Measurements from ENCODE around the gene CFD.
"Not testable (repeated sequence)": the region's sequence is repeated elsewhere in the genome, so short reads cannot be mapped to it uniquely, and the experiment has no call there.

CFD gene

GRCh38 chr19:875265-875879 lies 15.9 kb downstream of the CFD start:
- CTCF ChIA-PET, result interaction anchor here (0.9 to 1.7 kb wide), 2 partner anchors 19 to 107 kb away, joined by 3 to 7 read pairs; no protein-coding TSS in a partner anchor
- no peak for DNase-seq (ENCODE audit: low read depth, low spot score)

GRCh38 chr19:876089-876488 lies 16.6 kb downstream of the CFD start:
- no peak for DNase-seq (ENCODE audit: low read depth, low spot score)
- H3K4me3 ChIP-seq (ENCODE audit: low read depth, low read length), result no peak overlapping the region
- TF ChIP-seq CTCF (IDR thresholded peaks at IDR 0.05; ENCODE audit: insufficient read depth, low read length, missing control alignments), result no peak
- ChIA-PET POLR2A (no interaction called here), CTCF (no interaction called here)

More at GRCh38 chr19:875265-875879, 15.9 kb downstream of the CFD start:
- no peak overlapping the region for H3K4me3 ChIP-seq (ENCODE audit: low read depth, low read length)
- no peak for TF ChIP-seq CTCF (IDR thresholded peaks at IDR 0.05; ENCODE audit: insufficient read depth, low read length, missing control alignments)
- POLR2A ChIA-PET, result no interaction called here

- POLR2A ChIA-PET, result no interaction called here
- CTCF ChIA-PET, result no interaction called here
These were observed 17.4 kb downstream of the CFD start for GRCh38 chr19:876780-877314.

DNA sequence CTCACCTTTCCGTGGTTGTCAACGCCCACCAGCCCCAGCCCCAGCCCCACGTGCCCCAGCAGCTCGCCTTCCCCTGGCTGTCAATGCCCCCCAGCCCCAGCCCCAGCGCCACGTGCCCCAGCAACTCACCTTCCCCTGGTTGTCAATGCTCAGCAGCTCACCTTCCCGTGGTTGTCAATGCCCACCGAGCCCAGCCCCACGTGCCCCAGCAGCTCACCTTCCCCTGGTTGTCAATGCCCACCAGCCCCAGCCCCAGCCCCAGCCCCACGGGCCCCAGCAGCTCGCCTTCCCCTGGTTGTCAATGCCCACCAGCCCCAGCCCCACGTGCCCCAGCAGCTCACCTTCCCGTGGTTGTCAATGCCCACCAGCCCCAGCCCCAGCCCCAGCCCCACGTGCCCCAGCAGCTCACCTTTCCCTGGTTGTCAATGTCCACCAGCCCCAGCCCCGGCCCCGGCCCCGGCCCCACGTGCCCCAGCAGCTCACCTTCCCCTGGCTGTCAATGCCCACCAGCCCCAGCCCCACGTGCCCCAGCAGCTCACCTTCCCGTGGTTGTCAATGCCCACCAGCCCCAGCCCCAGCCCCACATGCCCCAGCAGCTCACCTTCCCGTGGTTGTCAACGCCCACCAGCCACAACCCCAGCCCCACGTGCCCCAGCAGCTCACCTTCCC lies 18.7 kb downstream of the CFD start:
- CTCF ChIA-PET; DNase-seq (ENCODE audit: low read depth, low spot score); H3K4me3 ChIP-seq (ENCODE audit: low read depth, low read length): not testable (repeated sequence)
- POLR2A ChIA-PET, result interaction anchor here (1.2 kb wide), 1 partner anchor 15 kb away, joined by 7 read pairs; the partner anchor contains the start of genes MED16 and RNU6-9

More at GRCh38 chr19:876780-877314, 17.4 kb downstream of the CFD start:
- no peak for TF ChIP-seq CTCF (IDR thresholded peaks at IDR 0.05; ENCODE audit: insufficient read depth, low read length, missing control alignments)
- H3K4me3 ChIP-seq (ENCODE audit: low read depth, low read length), result no peak overlapping the region
- no peak for DNase-seq (ENCODE audit: low read depth, low spot score)

DNA sequence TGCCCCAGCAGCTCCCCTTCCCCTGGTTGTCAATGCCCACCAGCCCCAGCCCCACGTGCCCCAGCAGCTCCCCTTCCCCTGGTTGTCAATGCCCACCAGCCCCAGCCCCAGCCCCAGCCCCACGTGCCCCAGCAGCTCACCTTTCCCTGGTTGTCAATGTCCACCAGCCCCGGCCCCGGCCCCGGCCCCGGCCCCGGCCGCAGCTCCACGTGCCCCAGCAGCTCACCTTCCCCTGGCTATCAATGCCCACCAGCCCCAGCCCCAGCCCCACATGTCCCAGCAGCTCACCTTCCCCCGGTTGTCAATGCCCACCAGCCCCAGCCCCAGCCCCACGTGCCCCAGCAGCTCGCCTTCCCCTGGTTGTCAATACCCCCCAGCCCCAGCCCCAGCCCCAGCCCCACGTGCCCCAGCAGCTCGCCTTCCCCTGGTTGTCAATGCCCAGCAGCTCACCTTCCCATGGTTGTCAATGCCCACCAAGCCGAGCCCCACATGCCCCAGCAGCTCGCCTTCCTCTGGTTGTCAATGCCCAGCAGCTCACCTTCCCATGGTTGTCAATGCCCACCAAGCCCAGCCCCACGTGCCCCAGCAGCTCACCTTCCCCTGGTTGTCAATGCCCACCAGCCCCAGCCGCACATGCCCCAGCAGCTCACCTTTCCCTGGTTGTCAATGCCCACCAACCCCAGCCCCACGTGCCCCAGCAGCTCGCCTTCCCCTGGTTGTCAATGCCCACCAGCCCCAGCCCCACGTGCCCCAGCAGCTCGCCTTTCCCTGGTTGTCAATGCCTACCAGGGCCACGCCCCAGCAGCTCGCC lies 19.5 kb downstream of the CFD start:
- DNase-seq (ENCODE audit: low read depth, low spot score); H3K4me3 ChIP-seq (ENCODE audit: low read depth, low read length): not testable (repeated sequence)
- POLR2A ChIA-PET, result interaction anchor here (0.6 to 1.2 kb wide), 3 partner anchors 13 to 106 kb away, joined by 3 to 7 read pairs (median 3); partner anchors contain the start of genes MED16, RNU6-9 and WDR18
- CTCF ChIA-PET, result interaction anchor here (0.9 kb wide), 1 partner anchor 18 kb away, joined by 3 read pairs; no protein-coding TSS in a partner anchor

DNA sequence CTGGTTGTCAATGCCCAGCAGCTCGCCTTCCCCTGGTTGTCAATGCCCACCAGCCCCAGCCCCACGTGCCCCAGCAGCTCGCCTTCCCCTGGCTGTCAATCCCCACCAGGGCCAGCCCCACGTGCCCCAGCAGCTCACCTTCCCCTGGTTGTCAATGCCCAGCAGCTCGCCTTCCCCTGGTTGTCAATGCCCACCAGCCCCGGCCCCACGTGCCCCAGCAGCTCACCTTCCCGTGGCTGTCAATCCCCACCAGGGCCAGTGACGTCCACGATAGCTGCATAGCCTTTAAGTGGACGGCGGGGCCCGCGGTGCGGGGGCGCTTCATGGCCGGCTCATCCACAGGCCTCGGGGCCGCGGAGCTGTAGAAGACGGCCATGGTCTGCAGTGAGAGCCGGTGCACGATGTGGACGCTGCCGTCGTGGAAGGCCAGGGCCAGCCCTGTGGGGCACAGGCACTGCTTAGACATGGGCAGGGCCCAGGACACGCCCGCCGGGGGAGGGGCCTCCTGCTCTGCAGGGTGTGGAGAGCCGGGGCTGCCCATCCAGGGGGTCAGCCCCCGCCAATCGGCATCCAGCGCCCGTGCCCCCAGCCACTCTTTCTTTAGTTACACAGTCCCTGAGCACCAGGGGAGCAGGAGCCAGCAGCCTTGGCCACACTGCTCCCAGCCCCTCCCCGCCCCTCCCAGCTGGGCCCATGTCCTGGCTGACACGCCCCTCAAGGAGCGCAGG lies 20.4 kb downstream of the CFD start:
- no peak for TF ChIP-seq CTCF (IDR thresholded peaks at IDR 0.05; ENCODE audit: insufficient read depth, low read length, missing control alignments)
- CTCF ChIA-PET, result interaction anchor here (0.9 kb wide), 1 partner anchor 17 kb away, joined by 3 read pairs; no protein-coding TSS in a partner anchor
- POLR2A ChIA-PET, result interaction anchor here (0.8 kb wide), 1 partner anchor 14 kb away, joined by 3 read pairs; no protein-coding TSS in a partner anchor

More for the DNA sequence above, 20.4 kb downstream of the CFD start:
- no peak for DNase-seq (ENCODE audit: low read depth, low spot score)
- no peak overlapping the region for H3K4me3 ChIP-seq (ENCODE audit: low read depth, low read length)
